Esophagus muscularis mucosa (tissue), 4 donors: ENCODE data around the gene DAPK1. TPM values are rescaled to one million over a fixed set of nuclear protein-coding genes. Genes with fewer than 3 reads are reported as not detected.

ENCODE experiments used
- DNase-seq: peaks from one replicate; pipeline ENCODE4 v3.0.0-alpha.2; 2017; ENCODE audit errors: extremely low spot score
- H3K27ac ChIP-seq, 4 donors: fragments of 200-600 bp; sonication (generic); replicated peaks in 1 of 4; 1 replicate in 3 of 4; 2 replicates in 1 of 4; pipeline ENCODE4 v1.5.1; 2016 to 2019; ENCODE audit warnings: mild to moderate bottlenecking in 1 of 4
- H3K27me3 ChIP-seq, 4 donors: fragments of 200-600 bp; sonication (generic); one replicate each; pipeline versions ENCODE4 v1.5.1 to v1.6.0; 2016 to 2019
- H3K36me3 ChIP-seq, 4 donors: fragments of 200-600 bp; sonication (generic); one replicate each; pipeline ENCODE4 v1.5.1; 2016 to 2019
- H3K4me1 ChIP-seq, 4 donors: fragments of 200-600 bp; sonication (generic); one replicate each; pipeline ENCODE4 v1.5.1; 2016 to 2019
- H3K4me3 ChIP-seq, 4 donors: fragments of 200-600 bp; sonication (generic); 1 replicate in 2 of 4; 2 replicates in 2 of 4; pipeline ENCODE4 v1.5.1; 2016 to 2019; ENCODE audit warnings: mild to moderate bottlenecking in 4 of 4, moderate library complexity in 1 of 4
- H3K9me3 ChIP-seq, 4 donors: fragments of 200-600 bp; sonication (generic); 1 replicate in 3 of 4; 2 replicates in 1 of 4; pipeline ENCODE4 v1.5.1; 2016 to 2019
- CTCF ChIP-seq, 3 experiments: fragments of 200-600 bp in 2 of 3; fragments of 450-650 bp in 1 of 3; sonication (generic) in 2 of 3; IDR thresholded peaks; one replicate each; pipeline ENCODE4 v1.5.1; 2017 to 2019; ENCODE audit warnings: antibody characterized with exemption in 3 of 3, mild to moderate bottlenecking in 2 of 3, moderate library complexity in 1 of 3
- EP300 ChIP-seq: sonication (generic); formaldehyde crosslinking; IDR thresholded peaks from one replicate; pipeline ENCODE4 v1.6.1; 2017; ENCODE audit warnings: antibody characterized with exemption
- POLR2A ChIP-seq: fragments of 450-650 bp; IDR thresholded peaks from one replicate; pipeline ENCODE4 v1.6.1; 2017; ENCODE audit warnings: antibody characterized with exemption, moderate library complexity, mild to moderate bottlenecking, low read depth
- POLR2AphosphoS5 ChIP-seq, 2 donors: sonication (generic); formaldehyde crosslinking; IDR thresholded peaks; one replicate each; pipeline ENCODE4 v1.6.1; 2017; ENCODE audit warnings: antibody characterized with exemption in 2 of 2
- WGBS: methylation state at CpG from one replicate; pipeline ENCODE4 v1.1.5; 2018; 5-methylcytosine and 5-hydroxymethylcytosine counted together
- intact Hi-C: fragments of 100-400 bp; cut with DNase I; formaldehyde crosslinking; loops from one replicate; pipeline ENCODE4 v1.15.1; 2023
- total RNA-seq, 4 donors: library from RNA; depleted of rRNA; stranded (reverse); fragments of >200 nt; gene quantifications; one replicate each; pipeline versions ENCODE4 v1.1.0 to v1.2.1, GENCODE V29; 2016

The DAPK1 gene
- total RNA-seq, 4 donors from 2014 or later, result 51.7 to 96.8 (median 80.7) TPM

- intact Hi-C loops, result no loop called here
- Histone ChIP-seq H3K4me1 (peaks cover 5 to 85% (median 80%) of the 10 kb centered on the region in 4 donors), H3K9me3 (no peaks in the 10 kb centered on the region), H3K27me3 (no peaks in the 10 kb centered on the region), H3K4me3 (no peak overlapping the region), H3K36me3 (peaks cover 0 to 4% (median 0%) of the 10 kb centered on the region in 4 donors), H3K27ac (peak overlapping the region; percentile 36 to 73 (median 60))
- no peak for DNase-seq
- TF ChIP-seq POLR2AphosphoS5 (IDR thresholded peaks at IDR 0.05), result no peak
- TF ChIP-seq POLR2A, result no peak
- no peak for TF ChIP-seq EP300
- WGBS, result 55% methylated on average over 3 of the region's 3 CpGs
Measured at GRCh38 chr9:87570000-87570908, 72.6 kb downstream of the DAPK1 start.

GRCh38 chr9:87572719-87573118 is 75.1 kb downstream of the DAPK1 start:
- Histone ChIP-seq H3K27ac (peak overlapping the region in 1 of 4 donors; percentile 73), H3K9me3 (no peaks in the 10 kb centered on the region), H3K27me3 (no peaks in the 10 kb centered on the region), H3K36me3 (peaks cover 0 to 4% (median 0%) of the 10 kb centered on the region in 4 donors), H3K4me1 (peaks cover 5 to 84% (median 72%) of the 10 kb centered on the region in 4 donors), H3K4me3 (no peak overlapping the region)
- intact Hi-C loops, result no loop called here
- 90% methylated on average over 6 of the region's 6 CpGs for WGBS
- no peak for DNase-seq
- TF ChIP-seq CTCF (IDR thresholded peaks at IDR 0.05), result no peak
- no peak for TF ChIP-seq POLR2AphosphoS5 (IDR thresholded peaks at IDR 0.05)
- TF ChIP-seq POLR2A, result no peak
- TF ChIP-seq EP300, result no peak

GRCh38 chr9:87573841-87574342 is 76.2 kb downstream of the DAPK1 start:
- H3K4me1 ChIP-seq, result peaks cover 5 to 84% (median 72%) of the 10 kb centered on the region in 4 donors
- no peaks in the 10 kb centered on the region for H3K9me3 ChIP-seq
- no peak overlapping the region for H3K4me3 ChIP-seq
- peaks cover 0 to 4% (median 0%) of the 10 kb centered on the region in 4 donors for H3K36me3 ChIP-seq
- H3K27me3 ChIP-seq, result no peaks in the 10 kb centered on the region
- TF ChIP-seq POLR2AphosphoS5 (IDR thresholded peaks at IDR 0.05), result no peak
- no peak for TF ChIP-seq EP300
- no peak for TF ChIP-seq CTCF (IDR thresholded peaks at IDR 0.05)
- no peak for TF ChIP-seq POLR2A
- no peak for DNase-seq
- WGBS, result 72% methylated on average over 1 of the region's 1 CpG
- intact Hi-C loops, result no loop called here
- H3K27ac ChIP-seq, result no peak overlapping the region

GRCh38 chr9:87577746-87578145 is 80.1 kb downstream of the DAPK1 start:
- intact Hi-C loops, result no loop called here
- Histone ChIP-seq H3K36me3 (peaks cover 0 to 4% (median 0%) of the 10 kb centered on the region in 4 donors), H3K4me3 (no peak overlapping the region), H3K27ac (peak overlapping the region in 2 of 4 donors; percentile 0 to 2), H3K9me3 (no peaks in the 10 kb centered on the region), H3K4me1 (peaks cover 4 to 83% (median 70%) of the 10 kb centered on the region in 4 donors), H3K27me3 (no peaks in the 10 kb centered on the region)
- no peak for TF ChIP-seq EP300
- no peak for TF ChIP-seq CTCF (IDR thresholded peaks at IDR 0.05)
- TF ChIP-seq POLR2A, result no peak
- no peak for TF ChIP-seq POLR2AphosphoS5 (IDR thresholded peaks at IDR 0.05)
- WGBS, result 84% methylated on average over 7 of the region's 7 CpGs
- no peak for DNase-seq

- no peak for DNase-seq
- Histone ChIP-seq H3K27ac (no peak overlapping the region), H3K9me3 (no peaks in the 10 kb centered on the region), H3K4me1 (peaks cover 4 to 81% (median 63%) of the 10 kb centered on the region in 4 donors), H3K4me3 (no peak overlapping the region), H3K27me3 (no peaks in the 10 kb centered on the region), H3K36me3 (no peaks in the 10 kb centered on the region)
- WGBS, result 57% methylated on average over 2 of the region's 2 CpGs
- intact Hi-C loops, result no loop called here
- TF ChIP-seq POLR2AphosphoS5 (IDR thresholded peaks at IDR 0.05) (no peak), CTCF (IDR thresholded peaks at IDR 0.05) (no peak), POLR2A (no peak), EP300 (no peak)
Measured at GRCh38 chr9:87578625-87579024, 81.0 kb downstream of the DAPK1 start.
